OCI-M1 (cell line): ENCODE measurements around the gene GATA2.
A peak's percentile ranks its signal among the peaks of the same experiment; 100 is the strongest.

ENCODE experiments used
- DNase-seq: peaks from one replicate; lab custom pipeline; 2025; lab: John Stamatoyannopoulos, UW

The GATA2 gene

DNA sequence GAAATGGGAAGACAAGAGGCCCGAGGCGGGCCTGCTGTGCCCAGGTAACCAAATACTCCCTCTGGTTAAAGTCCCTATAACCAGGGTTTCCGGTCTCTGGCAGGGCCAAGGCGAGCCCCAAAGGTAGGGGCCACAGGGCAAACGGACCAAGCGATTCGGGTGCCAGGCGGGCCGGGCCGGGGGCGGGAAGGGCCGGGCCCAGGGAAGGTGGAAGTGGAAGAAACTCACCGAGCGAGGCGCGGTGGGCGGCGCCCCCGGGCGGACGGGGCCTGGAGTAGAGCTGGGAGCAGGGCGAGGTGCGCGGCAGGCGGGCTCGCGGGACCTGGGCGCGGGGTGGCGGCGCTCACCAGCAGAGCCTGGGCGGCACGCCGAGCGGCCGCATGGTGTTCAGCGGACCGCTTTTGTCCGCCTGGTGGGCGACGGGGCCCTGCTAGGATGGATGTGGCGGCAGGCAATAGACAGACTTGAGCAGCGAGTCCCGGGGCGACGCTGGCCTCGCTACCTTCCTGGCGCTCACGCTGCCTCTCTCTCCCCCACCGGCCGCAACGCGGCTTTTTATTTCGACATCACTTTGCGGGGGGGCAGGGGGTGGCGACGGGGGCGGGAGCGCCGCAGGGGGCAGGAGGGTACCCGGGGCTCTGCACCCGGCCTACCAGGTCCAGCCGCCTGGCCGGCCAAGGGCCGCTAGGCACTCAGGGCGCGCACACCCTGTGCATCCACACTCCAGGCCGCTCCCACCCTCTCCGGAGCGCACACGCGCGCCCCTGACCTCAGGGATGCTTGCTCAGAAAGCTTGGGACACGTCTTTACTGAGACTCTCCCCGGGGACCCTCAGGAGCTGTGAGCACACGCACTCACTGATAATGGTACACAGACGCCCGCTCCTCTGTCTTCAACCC is at the start of gene GATA2:
GATA2 (minus strand) TSS at position 531 of the 899 bp plus-strand sequence. CDS start 6,170 bp downstream, outside the sequence.
- peak; percentile 89 for DNase-seq

- no peak for DNase-seq
Observed at GRCh38 chr3:128541246-128541645, 48.2 kb upstream of the GATA2 start.

DNA sequence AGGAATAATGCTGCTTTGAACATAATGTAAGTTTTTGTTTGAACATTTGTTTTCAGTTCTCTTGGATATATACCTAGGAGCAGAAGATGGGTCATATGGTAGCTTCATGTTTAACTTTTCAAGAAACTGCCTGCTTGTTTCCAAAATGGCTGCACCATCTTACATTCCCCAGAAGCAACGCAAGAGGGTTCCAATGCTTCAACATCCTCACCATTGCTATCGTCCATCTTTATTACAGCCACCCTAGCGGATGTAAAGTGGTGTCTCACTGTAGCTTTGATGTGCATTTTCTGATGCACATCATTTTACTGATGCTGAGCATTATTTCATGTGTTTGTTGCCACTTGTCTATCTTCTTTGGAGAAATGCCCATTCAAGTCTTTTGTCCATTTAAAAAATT is 46.4 kb upstream of the GATA2 start:
- no peak for DNase-seq

GRCh38 chr3:128537091-128537703 is 44.2 kb upstream of the GATA2 start:
- DNase-seq, result no peak

DNA sequence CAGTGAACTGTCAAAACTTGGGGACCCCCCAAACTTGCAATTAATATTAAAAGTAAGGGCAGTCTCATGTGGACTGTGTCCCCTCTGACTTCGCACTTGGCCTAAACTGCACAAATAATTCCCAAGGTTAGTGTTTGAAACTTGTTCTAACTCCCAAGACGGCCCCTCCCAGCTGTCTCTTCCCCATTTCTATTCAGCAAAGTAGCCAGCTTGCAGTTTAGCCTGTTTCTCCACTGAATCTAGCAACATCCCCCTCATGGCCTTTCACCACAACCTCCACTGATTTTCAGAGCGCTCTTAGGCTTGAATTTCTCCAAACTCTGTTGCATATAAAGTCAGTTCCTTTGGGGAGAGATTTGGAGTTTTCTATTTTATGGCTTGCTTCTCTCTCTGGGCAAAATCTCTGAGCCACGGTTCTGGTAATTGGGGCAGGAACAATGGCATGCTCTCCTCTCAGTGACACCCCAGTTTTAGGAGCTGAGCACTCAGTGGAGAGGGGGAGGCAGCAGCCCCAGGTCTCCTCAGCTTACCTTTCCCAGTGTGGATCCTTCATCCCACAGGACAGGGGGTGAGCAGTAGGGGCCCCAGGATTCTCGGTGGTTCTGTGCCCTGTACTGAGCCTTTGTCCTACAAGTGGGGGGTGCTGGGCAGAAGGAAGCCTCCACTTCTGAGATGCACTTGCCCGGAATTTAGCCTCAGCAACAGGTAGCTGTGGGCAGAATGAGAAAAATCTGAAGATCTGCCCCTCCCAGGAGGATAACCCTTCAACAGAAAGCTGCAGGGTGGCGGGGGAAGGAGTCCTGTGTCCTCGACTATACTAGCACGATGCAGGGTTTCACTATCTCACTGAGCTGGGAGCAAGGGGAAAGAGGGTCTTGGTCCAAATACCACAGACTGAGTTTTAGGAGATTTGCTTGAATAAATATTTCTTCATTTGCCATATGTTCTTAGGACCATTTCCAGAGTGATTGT is 39.3 kb upstream of the GATA2 start:
- peak; percentile 64 for DNase-seq

GRCh38 chr3:128524374-128525299 is 31.6 kb upstream of the GATA2 start:
- DNase-seq, result no peak

- DNase-seq, result no peak
Observed at GRCh38 chr3:128523591-128523990, 30.6 kb upstream of the GATA2 start.

- DNase-seq, result no peak
Observed at GRCh38 chr3:128521715-128522114, 28.7 kb upstream of the GATA2 start.

DNA sequence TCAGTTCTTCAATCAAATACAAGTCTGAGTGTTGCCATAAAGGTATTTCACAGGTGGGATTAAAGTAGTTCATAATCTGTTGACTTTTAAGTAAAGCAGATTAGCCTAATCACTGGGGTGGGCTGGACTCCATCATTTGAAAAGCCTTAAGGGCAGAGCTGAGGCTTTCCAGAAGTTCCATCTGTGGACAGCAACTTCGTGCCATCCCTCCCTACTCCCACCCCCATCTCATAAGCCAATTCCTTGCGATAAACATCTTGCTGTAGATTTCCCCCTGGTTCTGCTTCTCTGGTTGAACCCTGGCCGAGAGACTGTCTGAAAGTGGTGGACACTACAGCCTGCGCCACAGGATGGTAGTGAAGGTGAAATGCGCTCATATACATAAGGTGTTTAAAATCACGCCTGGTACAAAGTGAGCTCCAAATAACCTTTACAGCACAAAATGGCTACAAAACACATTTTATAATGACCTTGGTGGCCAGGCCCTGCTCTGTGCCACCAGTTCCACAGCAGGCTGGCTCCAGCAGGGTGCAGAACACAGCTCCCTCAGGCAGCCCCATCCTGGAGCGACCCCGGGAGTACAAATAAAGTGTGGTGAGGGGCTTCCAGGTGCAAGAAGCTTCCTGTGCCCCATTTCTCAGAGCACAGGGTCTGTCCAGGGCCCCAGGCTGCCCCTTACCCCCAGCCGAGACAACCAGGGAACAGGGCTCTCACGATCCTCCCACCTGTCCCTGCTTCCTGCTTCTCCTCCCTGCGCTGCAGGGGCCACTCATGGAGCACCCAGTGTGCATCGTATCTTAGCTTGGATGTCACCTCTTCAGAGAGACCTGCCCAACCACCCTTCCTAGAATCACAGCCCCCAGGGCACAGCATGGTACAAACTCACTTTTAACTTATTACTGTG is 25.8 kb upstream of the GATA2 start:
- no peak for DNase-seq

- DNase-seq, result no peak
Observed at GRCh38 chr3:128517648-128518047, 24.6 kb upstream of the GATA2 start.

GRCh38 chr3:128515967-128516366 is 23.0 kb upstream of the GATA2 start:
- DNase-seq, result no peak

DNA sequence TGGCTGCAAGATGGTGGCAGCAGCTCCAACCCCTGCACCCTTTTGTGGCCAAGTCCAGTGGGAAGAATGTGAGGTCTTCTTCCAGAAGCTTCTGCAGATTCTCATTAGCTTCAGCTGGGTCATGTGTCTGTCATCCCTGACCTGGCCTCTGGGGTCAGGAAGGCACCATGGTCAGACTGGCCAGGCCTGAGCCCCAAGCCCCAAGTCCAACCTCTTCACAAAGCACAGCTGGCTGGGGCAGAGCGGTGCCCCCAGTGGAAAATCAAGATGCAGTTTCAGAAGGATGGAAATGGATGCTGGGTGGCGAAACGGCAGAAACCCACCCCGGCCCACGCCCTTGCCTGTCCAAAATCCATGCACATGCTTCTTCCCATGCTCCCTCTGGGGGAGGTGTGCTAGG is 15.9 kb upstream of the GATA2 start:
- DNase-seq, result no peak

DNA sequence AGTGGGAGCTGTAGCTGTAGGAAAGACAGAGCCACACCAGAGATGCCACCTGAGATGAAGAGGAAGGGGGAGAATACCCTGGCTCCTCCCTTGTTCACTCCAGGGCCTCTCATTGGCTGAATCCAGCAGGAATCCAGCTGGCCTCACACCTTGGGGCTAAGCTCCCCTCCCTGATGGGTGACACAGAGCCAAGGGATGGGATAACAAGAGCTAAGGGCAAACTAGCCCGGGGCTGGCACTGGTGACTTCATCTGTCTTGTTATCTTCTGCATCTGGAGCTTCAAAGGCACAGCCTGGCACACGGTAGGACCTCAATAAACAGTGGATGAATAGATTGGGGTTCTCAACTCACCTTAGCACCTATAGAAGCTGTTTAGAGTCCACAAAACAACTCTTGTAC is 13.8 kb upstream of the GATA2 start:
- DNase-seq, result no peak

DNA sequence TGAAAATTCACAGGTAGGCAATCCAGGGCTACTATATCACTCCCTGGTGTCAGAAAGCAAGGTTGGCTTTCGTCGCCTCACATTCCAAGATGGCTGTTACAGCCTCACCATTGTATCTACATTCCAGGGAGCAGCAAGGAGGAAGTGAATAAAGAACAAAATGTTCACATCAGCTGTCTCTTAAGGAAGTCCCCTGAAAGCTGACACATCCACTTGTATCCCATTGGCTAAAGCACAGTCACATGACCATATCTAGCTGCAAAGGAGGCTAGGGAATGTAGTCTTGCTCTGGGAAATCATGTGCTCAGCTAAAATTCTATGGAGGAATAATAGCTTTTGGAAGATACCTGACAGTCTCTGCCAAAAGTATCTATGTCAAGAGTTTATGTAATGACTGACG is 12.8 kb upstream of the GATA2 start:
- peak; percentile 46 for DNase-seq

GRCh38 chr3:128504963-128505730 is 12.1 kb upstream of the GATA2 start:
- no peak for DNase-seq

GRCh38 chr3:128504533-128504915 is 11.5 kb upstream of the GATA2 start:
- DNase-seq, result no peak

DNA sequence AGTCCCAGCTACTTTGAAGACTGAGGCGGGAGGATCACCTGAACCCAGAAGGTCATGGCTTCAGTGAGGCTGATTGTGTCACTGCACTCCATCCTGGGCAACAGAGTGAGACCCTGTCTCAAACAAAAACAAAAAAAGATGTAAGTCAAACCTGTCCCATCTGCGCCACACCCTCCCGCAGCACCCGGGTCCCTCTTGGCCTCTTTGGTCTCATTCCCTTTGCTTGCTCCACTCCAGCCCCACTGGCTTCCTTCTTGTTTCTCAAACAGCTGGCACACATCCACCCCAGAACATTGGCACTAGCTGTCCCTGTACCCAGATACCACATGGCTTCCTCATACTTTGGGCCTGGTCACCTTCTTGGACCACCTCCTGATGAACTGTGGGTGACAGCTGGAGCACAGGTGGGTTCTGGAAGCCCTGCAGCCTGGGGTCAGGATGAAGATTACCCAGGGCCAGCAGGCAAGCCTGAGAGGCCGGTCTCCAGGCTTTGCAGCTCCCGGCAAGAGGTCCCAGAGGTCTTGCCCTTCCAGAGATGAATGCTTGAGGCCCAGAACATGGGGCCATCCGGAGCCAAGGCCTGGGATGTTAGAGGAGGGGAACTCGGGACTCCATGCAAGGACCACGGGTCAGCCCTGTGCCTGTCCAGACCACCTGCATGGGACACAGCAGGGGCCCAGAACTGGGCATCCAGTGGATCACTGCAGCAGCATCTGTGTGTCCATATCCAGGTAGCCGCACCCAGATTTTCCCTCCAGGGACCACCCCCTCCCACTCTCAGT is 10.9 kb upstream of the GATA2 start:
- DNase-seq, result no peak

- DNase-seq, result no peak
Observed at GRCh38 chr3:128503164-128503651, 10.2 kb upstream of the GATA2 start.
